GM23248 (cell line): ENCODE data around the gene HCN2. TPM values are rescaled to one million over a fixed set of nuclear protein-coding genes. Genes with fewer than 3 reads are reported as not detected.
A peak's percentile ranks its signal among the peaks of the same experiment; 100 is the strongest.

Source experiments
- DNase-seq: peaks from one replicate; pipeline ENCODE4 v3.0.0-alpha.2; 2015
- H2AFZ ChIP-seq: fragments of 200-600 bp; sonication (generic); 2 replicates; pipeline ENCODE4 v1.6.1; 2016; ENCODE audit warnings: antibody characterized with exemption
- H3F3A ChIP-seq: fragments of 200-600 bp; sonication (generic); 2 replicates; pipeline ENCODE4 v1.6.1; 2016; ENCODE audit warnings: mild to moderate bottlenecking, antibody characterized with exemption, mixed run types; ENCODE audit not compliant: insufficient read depth
- H3K27ac ChIP-seq: fragments of 200-600 bp; sonication (generic); 2 replicates; pipeline ENCODE4 v1.5.1; 2016; ENCODE audit warnings: mild to moderate bottlenecking
- H3K27me3 ChIP-seq: fragments of 200-600 bp; sonication (generic); replicated peaks from 2 replicates; pipeline ENCODE4 v1.6.1; 2016; ENCODE audit warnings: mild to moderate bottlenecking; ENCODE audit not compliant: insufficient read depth
- H3K36me3 ChIP-seq: fragments of 200-600 bp; sonication (generic); 2 replicates; pipeline ENCODE4 v1.6.1; 2016; ENCODE audit warnings: low read depth, mild to moderate bottlenecking
- H3K4me1 ChIP-seq: fragments of 200-600 bp; sonication (generic); 2 replicates; pipeline ENCODE4 v1.6.1; 2016; ENCODE audit warnings: mild to moderate bottlenecking; ENCODE audit not compliant: insufficient read depth
- H3K4me2 ChIP-seq: fragments of 200-600 bp; sonication (generic); one replicate; pipeline ENCODE4 v1.6.1; 2016; ENCODE audit warnings: mild to moderate bottlenecking; ENCODE audit not compliant: unreplicated experiment
- H3K4me3 ChIP-seq: fragments of 200-600 bp; sonication (generic); 2 replicates; pipeline ENCODE4 v1.5.1; 2016; ENCODE audit warnings: mild to moderate bottlenecking
- H3K79me2 ChIP-seq: fragments of 200-600 bp; sonication (generic); 2 replicates; pipeline ENCODE4 v1.6.1; 2016; ENCODE audit warnings: mild to moderate bottlenecking; ENCODE audit not compliant: insufficient read depth
- H3K9ac ChIP-seq: fragments of 200-600 bp; sonication (generic); 2 replicates; pipeline ENCODE4 v1.6.1; 2016; ENCODE audit warnings: mild to moderate bottlenecking
- H3K9me2 ChIP-seq: fragments of 200-600 bp; sonication (generic); 2 replicates; pipeline ENCODE4 v1.6.1; 2016; ENCODE audit warnings: mixed run types, mild to moderate bottlenecking, moderate library complexity; ENCODE audit not compliant: insufficient read depth
- H3K9me3 ChIP-seq: fragments of 200-600 bp; sonication (generic); one replicate; pipeline ENCODE4 v1.6.1; 2017; ENCODE audit warnings: low read depth
- H4K20me1 ChIP-seq: fragments of 200-600 bp; sonication (generic); 2 replicates; pipeline ENCODE4 v1.6.0; 2016; ENCODE audit not compliant: insufficient read depth
- EZH2 ChIP-seq: fragments of 200-600 bp; sonication (generic); IDR thresholded peaks from 2 replicates; pipeline ENCODE4 v1.6.1; 2018; ENCODE audit warnings: antibody characterized with exemption, mild to moderate bottlenecking; ENCODE audit not compliant: insufficient read depth, poor library complexity, severe bottlenecking
- EZH2phosphoT487 ChIP-seq: fragments of 200-600 bp; sonication (generic); IDR thresholded peaks from 2 replicates; pipeline ENCODE4 v1.6.1; 2018; ENCODE audit warnings: antibody characterized with exemption, moderate library complexity, mild to moderate bottlenecking, low read depth; ENCODE audit not compliant: insufficient read depth
- WGBS, 2 experiments: methylation state at CpG; one replicate each; pipeline ENCODE4 v1.1.6; 2015 to 2017; ENCODE audit warnings: low lambda C conversion rate in 2 of 2, low coverage in 1 of 2; ENCODE audit errors: missing lambda C conversion rate in 2 of 2; 5-methylcytosine and 5-hydroxymethylcytosine counted together
- in situ Hi-C: fragments of 300-500 bp; cut with MboI; formaldehyde crosslinking; loops from 2 replicates; pipeline ENCODE4 v1.15.0; 2020
- polyA plus RNA-seq: library from polyadenylated mRNA; unstranded; fragments of >200 nt; fragmentation: Nextera tagmentation; extraction: Ambion mirVana; gene quantifications from 2 replicates; pipeline ENCODE4 v1.2.1, GENCODE V29; 2016
- total RNA-seq: library from RNA; depleted of rRNA; stranded (reverse); fragments of >200 nt; shearing (Covaris generic); gene quantifications from 2 replicates; pipeline ENCODE4 v1.2.3, GENCODE V29; 2014

The HCN2 gene
- total and polyA plus RNA-seq, 2 experiments from 2014 or later: 0.14 to 3.1 TPM

- Histone ChIP-seq H3K4me1 (peaks cover 6% of the 10 kb centered on the region; the same call in 1 of the 2 replicates), H3K9ac (no peak overlapping the region), H3F3A (peaks cover 6% of the 10 kb centered on the region; the same call in 1 of the 2 replicates), H3K27ac (no peak overlapping the region), H3K4me2 (no peak overlapping the region), H3K79me2 (peaks cover 45% of the 10 kb centered on the region), H2AFZ (no peak overlapping the region), H3K27me3 (no peaks in the 10 kb centered on the region), H3K9me2 (no peaks in the 10 kb centered on the region), H3K36me3 (peaks cover 13% of the 10 kb centered on the region; the same call in 1 of the 2 replicates), H4K20me1 (no peaks in the 10 kb centered on the region), H3K9me3 (no peaks in the 10 kb centered on the region), H3K4me3 (no peak overlapping the region)
- in situ Hi-C loops: no loop called here
- TF ChIP-seq EZH2phosphoT487: no peak
- TF ChIP-seq EZH2: no peak
- no peak for DNase-seq
- WGBS, 2 experiments: 93 to 94% methylated on average over 30 of the region's 30 CpGs
Measured at GRCh38 chr19:629961-630714, 40.5 kb downstream of the HCN2 start.

- in situ Hi-C loops: no loop called here
- Histone ChIP-seq H2AFZ (peak overlapping the region; percentile 80), H3K79me2 (peaks cover 40% of the 10 kb centered on the region), H3K9ac (peak overlapping the region; percentile 79), H3K4me3 (peak overlapping the region; percentile 77), H3K4me1 (peaks cover 6% of the 10 kb centered on the region; the same call in 1 of the 2 replicates), H3K27ac (peak overlapping the region; percentile 78), H3F3A (peaks cover 6% of the 10 kb centered on the region; the same call in 1 of the 2 replicates), H4K20me1 (no peaks in the 10 kb centered on the region), H3K27me3 (no peaks in the 10 kb centered on the region), H3K9me2 (no peaks in the 10 kb centered on the region), H3K9me3 (no peaks in the 10 kb centered on the region), H3K36me3 (peaks cover 13% of the 10 kb centered on the region; the same call in 1 of the 2 replicates), H3K4me2 (peak overlapping the region; percentile 86)
- TF ChIP-seq EZH2phosphoT487 (no peak), EZH2 (no peak)
- 1 to 2% methylated on average over 30 to 35 of the region's 35 CpGs for WGBS, 2 experiments
- peak; percentile 88 for DNase-seq
Measured at GRCh38 chr19:632579-633067, 42.9 kb downstream of the HCN2 start.

GRCh38 chr19:633068-633785 is 43.5 kb downstream of the HCN2 start, which contains the start of gene POLRMT:
POLRMT (minus strand) TSS chr19:633537; CDS start chr19:633512, 25 bp downstream.
- Histone ChIP-seq H3K36me3 (peaks cover 11% of the 10 kb centered on the region; the same call in 1 of the 2 replicates), H3K4me2 (peak within 1 kb of the TSS; percentile 86), H3K79me2 (peaks cover 40% of the 10 kb centered on the region), H2AFZ (peak within 1 kb of the TSS; percentile 86), H3K4me1 (peaks cover 6% of the 10 kb centered on the region; the same call in 1 of the 2 replicates), H4K20me1 (no peaks in the 10 kb centered on the region), H3K27ac (peak within 1 kb of the TSS; percentile 78), H3K9ac (peak within 1 kb of the TSS; percentile 79), H3K27me3 (no peaks in the 10 kb centered on the region), H3K9me2 (no peaks in the 10 kb centered on the region), H3F3A (peaks cover 6% of the 10 kb centered on the region; the same call in 1 of the 2 replicates), H3K9me3 (no peaks in the 10 kb centered on the region), H3K4me3 (peak within 1 kb of the TSS; percentile 77)
- in situ Hi-C loops: no loop called here
- DNase-seq: peak; percentile 99
- TF ChIP-seq EZH2phosphoT487: no peak
- no peak for TF ChIP-seq EZH2
- WGBS, 2 experiments: 0 to 1% methylated on average over 47 to 60 of the region's 67 CpGs
